K562 (cell line): ENCODE results near the gene EYA2. TPM values are rescaled to one million over a fixed set of nuclear protein-coding genes. Genes with fewer than 3 reads are reported as not detected.

Source experiments
- ATAC-seq: fragments of 200-7000 bp; cut with Tn5 transposase; 3 replicates; pipeline ENCODE4 v1.9.1; 2020; ENCODE audit warnings: moderate library complexity
- BruUV-seq: library from RNA; stranded (reverse); fragments of 400-500 nt; replicated peaks from 2 replicates; lab custom pipeline; 2021; lab: Mats Ljungman, UMichigan
- CTCF ChIA-PET: fragments of 300-600 bp; formaldehyde crosslinking; extraction: SDS; loops from one replicate; lab custom pipeline; 2021; ENCODE audit warnings: low intra/inter-chr PET ratio; lab: Yijun Ruan, JAX
- POLR2A ChIA-PET: fragments of 300-600, 350-650 bp; sonication (Branson Sonifier 250); formaldehyde crosslinking; extraction: SDS; loops from one replicate; lab custom pipeline; 2021; ENCODE audit warnings: antibody characterized with exemption, inconsistent platforms; lab: Yijun Ruan, JAX
- DNase-seq, 4 experiments: peaks; one replicate each; pipeline versions ENCODE4 v3.0.0 to v3.0.0-alpha.2; 2011 to 2018; ENCODE audit warnings: low spot score in 3 of 4, mixed read lengths in 3 of 4; ENCODE audit errors: extremely low read depth in 1 of 4
- FAIRE-seq: peaks from 2 replicates; lab custom pipeline; 2011; peaks lifted over from hg19 to GRCh38; lab: Jason Lieb, UNC
- H2AFZ ChIP-seq: 2 replicates; pipeline ENCODE4 v1.6.0; 2011; ENCODE audit warnings: low read depth, low read length, control low read depth, inconsistent platforms
- H3K27ac ChIP-seq: fragments of 200-600 bp; 3 replicates; pipeline ENCODE4 v1.8.0; 2011; ENCODE audit warnings: low read depth, mild to moderate bottlenecking, control low read depth, inconsistent platforms, low read length, moderate library complexity, mixed read lengths; ENCODE audit errors: extremely low read depth
- H3K27me3 ChIP-seq, 2 experiments: fragments of 300-600 bp in 1 of 2; 2 replicates in 1 of 2; 3 replicates in 1 of 2; pipeline versions ENCODE4 v1.6.0 to v1.8.0; 2011; ENCODE audit warnings: inconsistent platforms in 2 of 2, low read length in 2 of 2, mild to moderate bottlenecking in 1 of 2, mixed read lengths in 1 of 2, moderate library complexity in 1 of 2; ENCODE audit not compliant: control insufficient read depth in 2 of 2, insufficient read depth in 2 of 2
- H3K36me3 ChIP-seq: fragments of 300-600 bp; 3 replicates; pipeline ENCODE4 v1.8.0; 2011; ENCODE audit warnings: mild to moderate bottlenecking, low read length, inconsistent platforms; ENCODE audit not compliant: control insufficient read depth, insufficient read depth
- H3K4me1 ChIP-seq, 2 experiments: fragments of 200-600 bp in 1 of 2; replicated peaks in 1 of 2; 2 replicates in 1 of 2; 3 replicates in 1 of 2; pipeline versions ENCODE4 v1.5.1 to v1.8.0; 2011; ENCODE audit warnings: inconsistent platforms in 2 of 2, low read length in 2 of 2, mild to moderate bottlenecking in 1 of 2, mixed read lengths in 1 of 2, moderate library complexity in 1 of 2; ENCODE audit not compliant: control insufficient read depth in 2 of 2, insufficient read depth in 2 of 2
- H3K4me2 ChIP-seq: 2 replicates; pipeline ENCODE4 v1.6.1; 2011; ENCODE audit warnings: low read length, control low read depth, inconsistent platforms, mixed read lengths; ENCODE audit not compliant: insufficient read depth
- H3K4me3 ChIP-seq: fragments of 200-600 bp; sonication (generic), shearing (Covaris generic); 2 replicates; pipeline ENCODE4 v1.5.1; 2016; ENCODE audit warnings: control low read depth, inconsistent platforms
- H3K79me2 ChIP-seq: fragments of 200-600 bp; 3 replicates; pipeline ENCODE4 v1.8.0; 2011; ENCODE audit warnings: low read length, inconsistent platforms; ENCODE audit not compliant: control insufficient read depth, insufficient read depth
- H3K9ac ChIP-seq, 2 experiments: 2 replicates each; pipeline versions ENCODE4 v1.6.0 to v1.6.1; 2011; ENCODE audit warnings: low read depth in 2 of 2, low read length in 2 of 2, control low read depth in 1 of 2, inconsistent platforms in 1 of 2, mild to moderate bottlenecking in 1 of 2, mixed read lengths in 1 of 2; ENCODE audit not compliant: insufficient read depth in 1 of 2
- H3K9me1 ChIP-seq: one replicate; pipeline ENCODE4 v1.6.0; 2011; ENCODE audit warnings: inconsistent platforms, mild to moderate bottlenecking, low read length, moderate library complexity; ENCODE audit not compliant: control insufficient read depth, insufficient read depth
- H3K9me3 ChIP-seq: replicated peaks from 2 replicates; pipeline ENCODE4 v1.5.1; 2011; ENCODE audit warnings: low read depth, low read length, inconsistent platforms; ENCODE audit not compliant: control insufficient read depth, insufficient read depth
- H4K20me1 ChIP-seq: replicated peaks from 2 replicates; pipeline ENCODE4 v1.6.1; 2011; ENCODE audit warnings: low read length, inconsistent platforms, mixed read lengths; ENCODE audit not compliant: control insufficient read depth, insufficient read depth
- ARID2 ChIP-seq: fragments of 450-650 bp; IDR thresholded peaks from 2 replicates; pipeline ENCODE4 v1.6.1; 2017; ENCODE audit warnings: antibody characterized with exemption, mild to moderate bottlenecking
- E2F3 ChIP-seq: fragments of 250-450 bp; sonication (Bioruptor Pico); IDR thresholded peaks from 2 replicates; pipeline ENCODE4 v1.4.0; 2020; ENCODE audit warnings: mild to moderate bottlenecking
- FOS ChIP-seq: IDR thresholded peaks from 3 replicates; pipeline ENCODE4 v1.6.1; 2011; ENCODE audit not compliant: insufficient read length; ENCODE audit errors: extremely low read depth
- NFE2 ChIP-seq: IDR thresholded peaks from 2 replicates; pipeline ENCODE4 v1.6.1; 2014; ENCODE audit warnings: antibody characterized with exemption, low read depth
- RBBP5 ChIP-seq: fragments of 200-600 bp; sonication (generic); IDR thresholded peaks from 2 replicates; pipeline ENCODE4 v1.6.1; 2012; ENCODE audit warnings: borderline replicate concordance, mild to moderate bottlenecking, low read length, control low read depth, inconsistent platforms; ENCODE audit not compliant: insufficient read depth, poor library complexity, severe bottlenecking
- ZNF140 ChIP-seq: fragments of 250-450 bp; sonication (Bioruptor Pico); IDR thresholded peaks from 2 replicates; pipeline ENCODE4 v1.8.0; 2021; ENCODE audit warnings: moderate library complexity, mild to moderate bottlenecking, inconsistent platforms
- ZNF584 ChIP-seq: fragments of 200-800 bp; sonication (Bioruptor generic); IDR thresholded peaks from 2 replicates; pipeline ENCODE4 v1.6.1; 2016; ENCODE audit warnings: low read depth, mild to moderate bottlenecking, missing genetic modification characterization, missing compliant biosample characterization
- WGBS: fragments of 100-300 bp; shearing (Covaris generic); methylation state at CpG from one replicate; pipeline ENCODE4 v1.1.6; 2016; ENCODE audit warnings: low coverage, mixed read lengths; ENCODE audit not compliant: insufficient coverage; ENCODE audit errors: missing lambda C conversion rate; 5-methylcytosine and 5-hydroxymethylcytosine counted together
- in situ Hi-C: fragments of 300-500 bp; cut with MboI; formaldehyde crosslinking; loops from 4 replicates; pipeline ENCODE4 v1.15.0; 2018; ENCODE audit warnings: inconsistent platforms, mixed read lengths
- intact Hi-C: fragments of 100-400 bp; cut with micrococcal nuclease; formaldehyde crosslinking; loops from 2 replicates; pipeline ENCODE4 v1.14.2; 2022
- polyA plus RNA-seq, 8 experiments: library from polyadenylated mRNA; depleted of rRNA in 4 of 8; stranded (reverse) in 5 of 8; unstranded in 3 of 8; fragments of >200 nt; fragmentation: Nextera tagmentation in 2 of 8; fragmentation: Illumina TruSeq in 1 of 8; extraction: Ambion mirVana in 2 of 8; extraction: Trizol in 1 of 8; gene quantifications; 2 replicates each; pipeline versions ENCODE4 v1.2.1 to v1.2.3, GENCODE V29; 2011 to 2014; ENCODE audit warnings: inconsistent platforms in 1 of 8, missing spikeins in 1 of 8
- total RNA-seq, 7 experiments: library from RNA; depleted of rRNA in 6 of 7; stranded (reverse); fragments of >200 nt in 6 of 7; fragmentation: Illumina TruSeq in 2 of 7; extraction: Trizol in 2 of 7; gene quantifications; 2 replicates each; pipeline versions ENCODE4 v1.2.1 to v1.2.3, GENCODE V29; 2011 to 2021; ENCODE audit warnings: low replicate concordance in 1 of 7

EYA2 gene
- total and polyA plus RNA-seq, 9 of the 15 experiments (the other 6 are each of a cell fraction or from before 2014, with no cell fraction given): 0.03 TPM; not detected in 8

DNA sequence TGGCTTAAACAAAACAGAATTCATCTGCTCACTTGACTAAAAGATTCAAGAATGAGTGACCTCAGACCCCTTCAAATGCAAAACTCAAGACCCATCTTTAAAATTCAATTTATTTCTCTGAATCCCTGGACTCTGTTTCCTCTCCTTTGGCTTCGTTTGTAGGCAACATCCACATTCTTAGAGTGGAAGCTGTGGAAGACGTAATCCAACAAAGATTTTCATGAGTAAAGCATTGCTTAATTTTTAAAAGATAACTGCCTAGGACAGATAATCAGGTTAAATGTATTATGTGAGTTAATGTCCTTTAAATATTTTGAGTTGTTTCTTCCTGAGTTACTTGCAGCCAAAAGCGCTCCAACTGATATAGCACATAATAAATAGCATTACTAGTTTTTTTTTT lies 297.3 kb downstream of the EYA2 start:
- Histone ChIP-seq H4K20me1 (no peaks in the 10 kb centered on the region), H3K4me1 (peaks cover 6 to 13% of the 10 kb centered on the region in 2 experiments; a peak in 4 of 5 replicates), H3K9me3 (no peaks in the 10 kb centered on the region), H3K79me2 (no peaks in the 10 kb centered on the region), H3K27me3 (peaks cover 17 to 25% of the 10 kb centered on the region in 2 experiments), H3K27ac (no peak overlapping the region), H3K4me3 (no peak overlapping the region), H3K4me2 (no peak overlapping the region), H3K9me1 (no peaks in the 10 kb centered on the region), H3K9ac (no peak overlapping the region), H3K36me3 (no peaks in the 10 kb centered on the region), H2AFZ (no peak overlapping the region)
- in situ Hi-C loops (no loop called here), intact Hi-C loops (no loop called here)
- ChIA-PET POLR2A (interaction anchor here (0.6 kb wide), 1 partner anchor 420 kb away, joined by 4 read pairs; no protein-coding TSS in a partner anchor), CTCF (no interaction called here)
- WGBS: 4% methylated on average over 3 of the region's 3 CpGs
- no TSS peak for BruUV-seq
- TF ChIP-seq ARID2: no peak
- TF ChIP-seq ZNF584 (CRISPR knock-in tag): no peak
- TF ChIP-seq E2F3: no peak
- TF ChIP-seq NFE2: no peak
- TF ChIP-seq RBBP5: no peak
- no peak for TF ChIP-seq FOS
- TF ChIP-seq ZNF140 (CRISPR knock-in tag): no peak
- no peak for DNase-seq
- no peak for FAIRE-seq
- no peak for ATAC-seq
